ENCODE measurements around the gene NFE2L2. TPM values are rescaled to one million over a fixed set of nuclear protein-coding genes. Genes with fewer than 3 reads are reported as not detected.

Gene NFE2L2
- total and polyA plus RNA-seq, 2 experiments from 2014 or later, result 35.0 to 39.1 TPM

- Mint-ChIP-seq H3K27me3 (ENCODE audit: insufficient read depth, low read depth, poor library complexity) (peaks cover 4% of the 10 kb centered on the region), H3K9me3 (peaks cover 6% of the 10 kb centered on the region; the same call in 2 of the 3 replicates), H3K27ac (peak overlapping the region; percentile 87), H3K36me3 (ENCODE audit: low read depth) (peaks cover 15% of the 10 kb centered on the region; the same call in 2 of the 3 replicates), H3K4me1 (peaks cover 42% of the 10 kb centered on the region), H3K4me3 (peak overlapping the region; percentile 85)
- H3K27ac ChIP-seq (ENCODE audit: low read depth), result peak overlapping the region; percentile 94
- H3K79me2 ChIP-seq (replicated peaks; ENCODE audit: insufficient read depth), result peaks cover 48% of the 10 kb centered on the region
- H3K4me1 ChIP-seq (ENCODE audit: insufficient read depth), result peaks cover 29% of the 10 kb centered on the region
- peak overlapping the region; percentile 90 for H3K4me2 ChIP-seq
- peaks cover 28% of the 10 kb centered on the region for H4K20me1 ChIP-seq (replicated peaks; ENCODE audit: insufficient read depth)
- ATAC-seq, result peak; percentile 64
- peak overlapping the region; percentile 52 for H2AFZ ChIP-seq
- TF ChIP-seq POLR2AphosphoS5 (IDR thresholded peaks at IDR 0.05; ENCODE audit: low read depth) (peak; percentile 22; the same call in 1 of the 2 replicates), REST (IDR thresholded peaks at IDR 0.05; ENCODE audit: unreplicated experiment) (no peak), CTCF (conservative IDR thresholded peaks at IDR 0.05; ENCODE audit: low read depth in 2 of 2) (peak; percentile 40 to 68; a peak in 3 of 4 replicates), ZNF331 (CRISPR knock-in tag; IDR thresholded peaks at IDR 0.05; ENCODE audit: low read depth) (no peak), EZH2phosphoT487 (IDR thresholded peaks at IDR 0.05; ENCODE audit: unreplicated experiment) (no peak), CREB1 (CRISPR knock-in tag; IDR thresholded peaks at IDR 0.05; ENCODE audit: low read depth) (no peak; the same call in 1 of the 2 replicates), STAT1 (IDR thresholded peaks at IDR 0.05; ENCODE audit: unreplicated experiment) (no peak), NANOG (IDR thresholded peaks at IDR 0.05; ENCODE audit: borderline replicate concordance) (no peak)
- peak overlapping the region; percentile 79 for H3K4me3 ChIP-seq
- no peaks in the 10 kb centered on the region for H3K36me3 ChIP-seq (ENCODE audit: insufficient read depth)
- no peaks in the 10 kb centered on the region for H3K27me3 ChIP-seq (ENCODE audit: insufficient read depth)
- no peaks in the 10 kb centered on the region for H3F3A ChIP-seq (replicated peaks; ENCODE audit: low read depth)
- DNase-seq (ENCODE audit: low spot score), result peak; percentile 93
- H3K9me2 ChIP-seq (ENCODE audit: insufficient read depth), result no peaks in the 10 kb centered on the region
Observed at GRCh38 chr2:177263451-177264208, 897 bp downstream of the NFE2L2 start.

- H3K4me1 ChIP-seq (ENCODE audit: insufficient read depth), result peaks cover 29% of the 10 kb centered on the region
- Mint-ChIP-seq H3K36me3 (ENCODE audit: low read depth) (peaks cover 21% of the 10 kb centered on the region), H3K27me3 (ENCODE audit: insufficient read depth, low read depth, poor library complexity) (peaks cover 6% of the 10 kb centered on the region), H3K9me3 (peaks cover 11% of the 10 kb centered on the region), H3K4me3 (peak overlapping the region; percentile 85), H3K4me1 (peaks cover 42% of the 10 kb centered on the region), H3K27ac (peak overlapping the region; percentile 87)
- H3K4me3 ChIP-seq, result peak overlapping the region; percentile 79
- H3F3A ChIP-seq (replicated peaks; ENCODE audit: low read depth), result no peaks in the 10 kb centered on the region
- 0 out of 2 replicates have a peak, but pooled peaks cover 3% of the 10 kb centered on the region for H3K36me3 ChIP-seq (ENCODE audit: insufficient read depth)
- H3K27ac ChIP-seq (ENCODE audit: low read depth), result peak overlapping the region; percentile 94
- no peak for ATAC-seq
- peaks cover 31% of the 10 kb centered on the region for H4K20me1 ChIP-seq (replicated peaks; ENCODE audit: insufficient read depth)
- H3K4me2 ChIP-seq, result peak overlapping the region; percentile 90
- peaks cover 54% of the 10 kb centered on the region for H3K79me2 ChIP-seq (replicated peaks; ENCODE audit: insufficient read depth)
- peak overlapping the region; percentile 28; the same call in 1 of the 2 replicates for H2AFZ ChIP-seq
- H3K9me2 ChIP-seq (ENCODE audit: insufficient read depth), result no peaks in the 10 kb centered on the region
- no peaks in the 10 kb centered on the region for H3K27me3 ChIP-seq (ENCODE audit: insufficient read depth)
- no peak for DNase-seq (ENCODE audit: low spot score)
- TF ChIP-seq STAT1 (IDR thresholded peaks at IDR 0.05; ENCODE audit: unreplicated experiment) (no peak), REST (IDR thresholded peaks at IDR 0.05; ENCODE audit: unreplicated experiment) (no peak), EZH2 (IDR thresholded peaks at IDR 0.05; ENCODE audit: low read depth, unreplicated experiment) (no peak), ZNF114 (CRISPR knock-in tag; IDR thresholded peaks at IDR 0.05) (no peak), JUNB (IDR thresholded peaks at IDR 0.05; ENCODE audit: unreplicated experiment) (no peak), EZH2phosphoT487 (IDR thresholded peaks at IDR 0.05; ENCODE audit: unreplicated experiment) (no peak), ZNF331 (CRISPR knock-in tag; IDR thresholded peaks at IDR 0.05; ENCODE audit: low read depth) (no peak)
Observed at GRCh38 chr2:177262958-177263450, 1.5 kb downstream of the NFE2L2 start.

Measured in GM23338 (cell line).